Left hindlimb (tissue), 1 donor: ENCODE measurements around the gene KLF17.
"Not testable (repeated sequence)": the region's sequence is repeated elsewhere in the genome, so short reads cannot be mapped to it uniquely, and the experiment has no call there.

Experiments used
- DNase-seq: peaks from one replicate; pipeline ENCODE4 v3.0.0-alpha.2; 2018

Gene KLF17

GRCh38 chr1:44110916-44111315 lies 7.7 kb upstream of the KLF17 start:
- no peak for DNase-seq

- DNase-seq = no peak
These were observed 6.8 kb upstream of the KLF17 start for GRCh38 chr1:44111861-44112260.

DNA sequence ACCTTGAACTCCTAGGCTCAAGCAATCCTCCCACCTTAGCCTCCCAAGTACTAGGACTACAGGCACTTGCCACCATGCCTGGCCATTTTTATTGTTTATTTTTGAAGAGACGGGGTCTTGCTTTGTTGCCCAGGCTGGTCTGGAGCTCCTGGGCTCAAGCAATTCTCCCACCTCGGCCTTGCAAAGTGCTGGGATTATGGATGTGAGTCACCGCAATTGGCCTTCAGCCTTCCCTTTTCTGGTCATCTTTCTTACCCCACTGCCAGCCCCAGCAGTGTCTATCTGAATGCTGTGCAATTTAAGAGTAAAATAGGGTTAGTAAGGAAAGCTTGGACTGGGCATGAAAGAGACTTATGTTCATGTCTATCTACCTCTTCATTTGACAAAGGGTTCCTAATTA lies 6.1 kb upstream of the KLF17 start:
- DNase-seq = no peak

GRCh38 chr1:44113095-44113609 lies 5.5 kb upstream of the KLF17 start:
- DNase-seq = no peak

DNA sequence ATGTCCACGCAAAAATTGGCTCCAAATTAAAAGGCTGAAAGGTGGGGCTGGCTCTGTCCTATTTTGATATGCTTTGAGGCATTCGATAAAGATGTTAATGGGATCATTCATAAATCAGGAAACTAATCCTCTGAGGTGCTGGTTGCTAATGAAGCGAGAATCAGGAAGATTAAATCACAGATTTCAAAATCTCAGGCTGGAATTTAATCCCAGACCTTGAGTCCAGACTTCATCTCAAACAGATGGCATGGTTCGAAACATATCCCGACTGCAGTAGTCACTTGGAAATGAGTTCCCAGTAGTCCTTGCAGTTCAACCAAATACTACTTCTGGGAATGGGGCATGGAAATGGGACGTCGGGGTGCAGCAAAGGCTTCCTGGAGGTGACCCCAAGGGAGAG lies 4.5 kb upstream of the KLF17 start:
- DNase-seq = no peak

- DNase-seq = not testable (repeated sequence)
These were observed 1.3 kb upstream of the KLF17 start for GRCh38 chr1:44117272-44117671.

DNA sequence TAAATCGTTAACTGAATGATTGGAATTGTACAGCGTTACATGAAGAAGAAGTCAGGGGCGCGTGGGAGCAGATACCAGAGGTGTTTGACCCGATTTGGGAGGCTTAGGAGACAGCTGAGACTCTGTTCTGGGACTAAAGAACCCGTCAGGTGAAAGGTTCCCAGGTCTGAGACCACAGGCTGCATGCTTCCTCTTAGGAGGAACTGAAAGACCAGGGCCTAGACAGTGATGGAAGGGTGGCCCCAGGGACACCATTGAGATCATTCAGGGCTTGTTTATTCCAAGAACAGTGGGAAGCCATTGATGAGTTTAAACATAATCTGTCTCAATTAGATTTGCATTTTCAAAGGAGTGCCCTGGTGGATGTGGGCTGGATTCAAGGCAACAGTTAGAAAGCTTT lies 904 bp downstream of the KLF17 start:
- DNase-seq = no peak

DNA sequence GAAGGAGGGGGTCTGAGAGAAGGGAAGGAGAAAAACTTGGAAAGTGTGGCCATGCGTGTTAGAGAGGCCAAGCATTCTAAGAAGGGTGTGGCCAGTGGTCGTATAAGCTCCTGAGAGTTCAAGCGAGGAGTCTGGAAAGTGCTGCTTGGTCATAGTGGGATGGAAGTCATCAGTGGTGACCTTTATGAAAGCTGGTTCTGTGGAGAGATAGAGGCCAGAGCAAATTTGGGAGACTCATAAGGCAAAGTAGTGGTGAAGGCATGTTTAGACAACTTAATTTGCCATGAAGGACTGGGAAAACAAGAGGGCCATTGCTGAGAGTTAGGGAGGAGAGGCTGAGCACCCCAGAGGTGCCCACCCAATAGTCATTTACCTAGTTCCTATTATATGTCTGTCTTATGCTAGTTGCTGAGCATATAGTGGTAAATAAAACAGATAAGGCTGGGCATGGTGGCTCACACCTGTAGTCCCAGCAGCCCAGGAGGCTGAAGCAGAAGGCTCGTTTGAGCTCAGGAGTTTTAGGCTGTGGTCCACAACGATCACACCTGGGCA lies 1.9 kb downstream of the KLF17 start:
- no peak for DNase-seq

DNA sequence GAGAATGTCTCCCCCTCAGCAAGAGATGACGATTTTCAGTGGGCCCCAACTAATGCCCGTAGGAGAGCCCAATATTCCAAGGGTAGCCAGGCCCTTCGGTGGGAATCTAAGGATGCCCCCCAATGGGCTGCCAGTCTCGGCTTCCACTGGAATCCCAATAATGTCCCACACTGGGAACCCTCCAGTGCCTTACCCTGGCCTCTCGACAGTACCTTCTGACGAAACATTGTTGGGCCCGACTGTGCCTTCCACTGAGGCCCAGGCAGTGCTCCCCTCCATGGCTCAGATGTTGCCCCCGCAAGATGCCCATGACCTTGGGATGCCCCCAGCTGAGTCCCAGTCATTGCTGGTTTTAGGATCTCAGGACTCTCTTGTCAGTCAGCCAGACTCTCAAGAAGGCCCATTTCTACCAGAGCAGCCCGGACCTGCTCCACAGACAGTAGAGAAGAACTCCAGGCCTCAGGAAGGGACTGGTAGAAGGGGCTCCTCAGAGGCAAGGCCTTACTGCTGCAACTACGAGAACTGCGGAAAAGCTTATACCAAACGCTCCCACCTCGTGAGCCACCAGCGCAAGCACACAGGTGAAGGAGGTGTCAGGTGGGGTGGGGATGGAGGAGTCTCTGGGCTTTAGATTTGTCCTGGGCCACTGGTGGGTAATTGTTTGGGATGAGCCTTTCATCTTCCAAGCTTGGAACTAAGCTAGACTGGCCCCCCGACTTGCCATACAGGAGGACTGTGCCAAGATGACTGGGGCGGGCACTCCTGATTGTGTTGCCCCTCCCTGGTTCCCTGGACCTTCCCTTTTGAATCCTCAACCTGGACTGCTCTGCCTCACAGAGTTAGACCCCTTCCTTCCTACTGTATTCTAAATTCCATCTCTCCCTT lies 11.2 kb downstream of the KLF17 start:
- DNase-seq = no peak

GRCh38 chr1:44131411-44131810 lies 12.8 kb downstream of the KLF17 start:
- no peak for DNase-seq

GRCh38 chr1:44134071-44134920 lies 15.7 kb downstream of the KLF17 start:
- DNase-seq = no peak

DNA sequence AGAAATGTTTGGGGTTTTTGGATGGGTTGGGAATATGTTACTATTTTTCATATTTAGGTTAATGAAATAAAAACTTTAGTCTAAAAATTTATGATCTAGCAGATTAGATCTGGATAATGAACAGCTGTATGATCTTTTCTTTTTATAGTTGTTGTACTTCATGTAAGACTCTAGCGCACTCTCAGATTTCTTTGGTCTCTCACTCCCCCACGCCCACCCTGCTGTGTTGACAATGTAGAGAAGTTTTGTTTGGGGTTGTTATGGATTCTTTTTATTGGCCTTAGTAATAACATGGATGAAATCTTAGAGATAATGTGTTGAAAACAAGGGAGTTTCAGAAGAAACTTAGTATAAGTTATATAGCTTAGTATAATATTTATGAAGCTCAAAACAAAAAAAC lies 17.3 kb downstream of the KLF17 start:
- DNase-seq = no peak

- no peak for DNase-seq
These were observed 19.6 kb downstream of the KLF17 start for GRCh38 chr1:44138239-44138638.

GRCh38 chr1:44139565-44139964 lies 20.9 kb downstream of the KLF17 start:
- not testable (repeated sequence) for DNase-seq

GRCh38 chr1:44141531-44141930 lies 22.9 kb downstream of the KLF17 start, which contains the start of gene KLF18:
KLF18 (minus strand) TSS chr1:44141631; CDS start chr1:44141631, 0 bp downstream.
- DNase-seq = no peak

GRCh38 chr1:44144962-44145756 lies 26.5 kb downstream of the KLF17 start:
- DNase-seq = no peak

DNA sequence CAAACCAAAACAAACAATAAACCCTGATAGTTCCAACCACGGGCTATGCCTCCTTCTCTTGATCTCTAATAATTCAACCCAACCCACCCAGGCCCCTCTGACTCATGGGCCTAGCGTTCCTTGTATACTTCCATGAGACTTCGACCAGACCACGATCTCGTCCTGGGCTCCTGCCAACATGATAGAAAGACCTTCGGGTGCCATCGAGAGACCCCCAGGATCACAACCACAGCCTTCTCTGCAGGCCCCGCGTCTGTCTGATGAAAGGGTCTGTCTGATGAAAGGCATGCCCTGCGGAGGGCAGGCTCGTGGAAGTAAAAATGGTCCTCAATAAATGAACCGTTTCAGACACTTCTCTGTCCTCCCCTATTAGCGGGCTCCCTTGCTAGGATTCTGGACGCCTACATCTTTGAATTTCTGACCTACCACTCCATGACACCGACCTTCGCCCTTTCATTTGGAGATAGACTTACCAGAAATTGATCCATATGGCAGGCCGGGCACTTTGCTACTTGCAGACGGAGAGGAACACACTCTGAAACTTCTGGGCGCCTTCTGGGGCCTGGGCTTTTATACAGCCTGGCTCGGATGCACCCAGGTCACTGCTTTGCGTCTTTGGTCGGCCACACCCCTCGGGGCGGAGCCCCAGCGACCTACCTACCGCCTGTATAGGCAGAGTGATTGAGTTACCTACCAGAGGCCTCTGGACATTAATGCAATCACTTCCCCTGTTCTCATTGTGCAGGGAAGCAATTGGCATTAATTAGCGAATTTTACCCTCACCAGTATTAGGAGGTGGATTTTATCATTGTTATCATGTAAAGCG lies 28.1 kb downstream of the KLF17 start:
- DNase-seq = no peak

GRCh38 chr1:44147582-44147981 lies 29.0 kb downstream of the KLF17 start:
- no peak for DNase-seq

DNA sequence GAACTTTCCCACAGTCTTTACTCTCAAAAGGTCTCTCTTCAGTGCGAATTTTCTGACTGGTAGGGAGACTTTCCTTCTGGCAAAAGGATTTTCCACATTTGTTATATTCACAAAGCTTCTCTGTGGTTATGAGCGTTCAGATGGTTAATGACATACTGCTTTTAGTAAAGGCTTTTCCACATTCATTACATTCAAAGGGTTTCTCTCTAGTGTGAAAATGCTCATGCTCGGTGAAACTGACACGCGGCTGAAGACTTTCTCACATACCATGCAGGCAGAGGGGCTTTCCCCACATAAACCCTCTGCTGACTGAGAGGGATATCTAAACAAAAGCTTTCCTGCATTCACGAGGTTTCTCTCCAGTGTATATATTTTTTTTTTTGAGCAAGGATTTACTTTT lies 32.7 kb downstream of the KLF17 start:
- no peak for DNase-seq

GRCh38 chr1:44151808-44152207 lies 33.2 kb downstream of the KLF17 start:
- no peak for DNase-seq

DNA sequence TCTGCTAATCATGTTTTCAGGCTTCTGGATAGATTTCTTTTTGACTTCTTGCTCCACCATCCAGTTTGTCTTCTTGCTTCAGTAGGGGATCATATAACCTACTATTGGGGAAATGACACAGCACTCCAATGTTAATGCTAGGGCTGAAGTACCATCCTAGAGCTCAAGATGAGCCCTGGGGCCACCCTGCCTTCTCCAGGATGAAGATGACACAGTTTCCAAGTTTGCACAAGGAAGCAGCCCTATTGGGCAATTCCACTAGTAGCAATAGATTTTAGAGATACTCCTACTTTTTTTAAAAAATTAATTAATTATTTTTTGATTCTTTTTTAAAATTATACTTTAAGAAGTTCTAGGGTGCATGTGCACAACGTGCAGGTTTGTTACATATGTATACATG lies 34.1 kb downstream of the KLF17 start:
- DNase-seq = no peak

- no peak for DNase-seq
These were observed 35.4 kb downstream of the KLF17 start for GRCh38 chr1:44154049-44154448.
